Naive thymus-derived CD4-positive, alpha-beta T cell (primary cell): ENCODE measurements around the gene KRTAP4-1. TPM values are rescaled to one million over a fixed set of nuclear protein-coding genes. Genes with fewer than 3 reads are reported as not detected.
A peak's percentile ranks its signal among the peaks of the same experiment; 100 is the strongest.

ENCODE experiments used
- ATAC-seq: fragments of 150-1000 bp; cut with Tn5 transposase; 2 replicates; pipeline ENCODE4 v1.10.0; 2021; ENCODE audit warnings: mild to moderate bottlenecking, moderate library complexity
- CTCF ChIA-PET: fragments of 350-600 bp; sonication (Branson Sonifier 250); formaldehyde crosslinking; loops from one replicate; lab custom pipeline; 2021; ENCODE audit warnings: antibody characterized with exemption; lab: Charles Lee
- POLR2A ChIA-PET: fragments of 350-600 bp; sonication (Branson Sonifier 250); formaldehyde crosslinking; loops from one replicate; lab custom pipeline; 2021; ENCODE audit warnings: antibody characterized with exemption, inconsistent platforms; lab: Charles Lee
- DNase-seq, 9 donors: peaks; one replicate each; pipeline versions ENCODE4 v3.0.0 to v3.0.0-alpha.2; 2020 to 2022; ENCODE audit warnings: mixed read lengths in 1 of 9
- H3K27ac ChIP-seq: one replicate; pipeline ENCODE4 v1.7.0; 2013; ENCODE audit warnings: mild to moderate bottlenecking, low read depth, low read length, moderate library complexity
- H3K27me3 ChIP-seq, 2 donors: one replicate each; pipeline ENCODE4 v1.7.0; 2013; ENCODE audit warnings: low read length in 2 of 2, mild to moderate bottlenecking in 2 of 2, moderate library complexity in 2 of 2; ENCODE audit not compliant: control insufficient read depth in 2 of 2, insufficient read depth in 2 of 2
- H3K36me3 ChIP-seq, 3 experiments: 1 replicate in 2 of 3; 2 replicates in 1 of 3; pipeline ENCODE4 v1.7.0; 2013; ENCODE audit warnings: low read length in 3 of 3, mild to moderate bottlenecking in 3 of 3, moderate library complexity in 1 of 3; ENCODE audit not compliant: insufficient read depth in 3 of 3, control insufficient read depth in 2 of 3
- H3K4me1 ChIP-seq, 2 donors: one replicate each; pipeline ENCODE4 v1.7.0; 2013; ENCODE audit warnings: low read length in 2 of 2, mild to moderate bottlenecking in 2 of 2, moderate library complexity in 1 of 2; ENCODE audit not compliant: control insufficient read depth in 2 of 2, insufficient read depth in 2 of 2
- H3K4me3 ChIP-seq: 2 replicates; pipeline ENCODE4 v1.7.0; 2013; ENCODE audit warnings: mild to moderate bottlenecking, low read length
- H3K9me3 ChIP-seq, 3 experiments: 1 replicate in 2 of 3; 2 replicates in 1 of 3; pipeline ENCODE4 v1.7.0; 2013; ENCODE audit warnings: low read length in 3 of 3; ENCODE audit not compliant: control insufficient read depth in 2 of 3
- H3K27ac Mint-ChIP-seq, 9 donors: one replicate each; pipeline ENCODE4 v1.8.0; 2020 to 2022; ENCODE audit warnings: mixed read lengths in 9 of 9, mild to moderate bottlenecking in 8 of 9, moderate library complexity in 5 of 9, inconsistent platforms in 2 of 9
- H3K27me3 Mint-ChIP-seq, 5 donors: one replicate each; pipeline ENCODE4 v1.8.0; 2021 to 2022; ENCODE audit warnings: mixed read lengths in 5 of 5, mild to moderate bottlenecking in 1 of 5
- H3K36me3 Mint-ChIP-seq, 5 donors: one replicate each; pipeline ENCODE4 v1.8.0; 2020 to 2022; ENCODE audit warnings: mixed read lengths in 5 of 5, mild to moderate bottlenecking in 3 of 5, inconsistent platforms in 1 of 5
- H3K4me1 Mint-ChIP-seq, 7 donors: one replicate each; pipeline ENCODE4 v1.8.0; 2020 to 2022; ENCODE audit warnings: mixed read lengths in 7 of 7, mild to moderate bottlenecking in 3 of 7, inconsistent platforms in 1 of 7
- H3K4me3 Mint-ChIP-seq, 10 donors: one replicate each; pipeline ENCODE4 v1.8.0; 2020 to 2022; ENCODE audit warnings: mild to moderate bottlenecking in 10 of 10, mixed read lengths in 10 of 10, moderate library complexity in 6 of 10, inconsistent platforms in 2 of 10
- H3K9me3 Mint-ChIP-seq, 11 donors: one replicate each; pipeline ENCODE4 v1.8.0; 2020 to 2022; ENCODE audit warnings: mixed read lengths in 11 of 11, mild to moderate bottlenecking in 4 of 11, inconsistent platforms in 1 of 11, moderate library complexity in 1 of 11
- intact Hi-C, 2 donors: fragments of 100-400 bp; cut with micrococcal nuclease; formaldehyde crosslinking; loops; one replicate each; pipeline ENCODE4 v1.15.1; 2023
- polyA plus RNA-seq, 2 donors: library from polyadenylated mRNA; unstranded; fragments of 300-500 nt; fragmentation: Illumina TruSeq; gene quantifications; one replicate each; pipeline ENCODE4 v1.2.3, GENCODE V29; 2021
- total RNA-seq, 6 experiments: library from RNA in 5 of 6; stranded (reverse) in 5 of 6; gene quantifications; 1 replicate in 5 of 6; 2 replicates in 1 of 6; pipeline ENCODE4 v1.2.3 and lab custom pipeline; 2021 to 2026

KRTAP4-1 gene
- total and polyA plus RNA-seq, 7 experiments from 2014 or later = not detected

- Histone ChIP-seq H3K4me1 (no peaks in the 10 kb centered on the region), H3K27me3 (peaks cover 0 to 6% of the 10 kb centered on the region in 2 donors), H3K4me3 (no peak overlapping the region), H3K9me3 (no peaks in the 10 kb centered on the region), H3K27ac (no peak overlapping the region), H3K36me3 (no peaks in the 10 kb centered on the region)
- Mint-ChIP-seq H3K4me3 (no peak overlapping the region), H3K27ac (no peak overlapping the region), H3K4me1 (peaks cover 0 to 6% (median 0%) of the 10 kb centered on the region in 7 donors), H3K27me3 (peaks cover 0 to 11% (median 0%) of the 10 kb centered on the region in 5 donors), H3K36me3 (peaks cover 0 to 4% (median 0%) of the 10 kb centered on the region in 5 donors), H3K9me3 (peaks cover 0 to 9% (median 0%) of the 10 kb centered on the region in 11 donors)
- ChIA-PET POLR2A (no interaction called here), CTCF (no interaction called here)
- ATAC-seq (no peak), DNase-seq (no peak)
- intact Hi-C loops = no loop called here
Observed at GRCh38 chr17:41223821-41224220, 39.1 kb upstream of the KRTAP4-1 start.

GRCh38 chr17:41215681-41216080 is 31.0 kb upstream of the KRTAP4-1 start:
- Histone ChIP-seq H3K4me3 (no peak overlapping the region), H3K27me3 (peaks cover 0 to 5% of the 10 kb centered on the region in 2 donors), H3K4me1 (no peaks in the 10 kb centered on the region), H3K36me3 (no peaks in the 10 kb centered on the region), H3K27ac (no peak overlapping the region), H3K9me3 (no peaks in the 10 kb centered on the region)
- ATAC-seq = no peak
- peaks cover 0 to 9% (median 0%) of the 10 kb centered on the region in 11 donors for H3K9me3 Mint-ChIP-seq
- H3K36me3 Mint-ChIP-seq = peaks cover 0 to 4% (median 0%) of the 10 kb centered on the region in 5 donors
- peaks cover 0 to 13% (median 6%) of the 10 kb centered on the region in 7 donors for H3K4me1 Mint-ChIP-seq
- H3K27ac Mint-ChIP-seq = no peak overlapping the region
- ChIA-PET CTCF (interaction anchor here (0.6 to 1.2 kb wide), 2 partner anchors 14 to 106 kb away, joined by 3 read pairs; no protein-coding TSS in a partner anchor), POLR2A (interaction anchor here (0.6 kb wide), 1 partner anchor 1144 kb away, joined by 3 read pairs; no protein-coding TSS in a partner anchor)
- H3K4me3 Mint-ChIP-seq = no peak overlapping the region
- H3K27me3 Mint-ChIP-seq = peaks cover 0 to 15% (median 5%) of the 10 kb centered on the region in 5 donors
- intact Hi-C loops = no loop called here
- no peak for DNase-seq

- CTCF ChIA-PET = interaction anchor here (0.5 to 1.0 kb wide), 2 partner anchors 99 to 102 kb away, joined by 3 read pairs; no protein-coding TSS in a partner anchor
- Histone ChIP-seq H3K9me3 (no peaks in the 10 kb centered on the region), H3K36me3 (no peaks in the 10 kb centered on the region), H3K4me3 (no peak overlapping the region), H3K27ac (no peak overlapping the region), H3K4me1 (no peaks in the 10 kb centered on the region), H3K27me3 (peaks cover 0 to 5% of the 10 kb centered on the region in 2 donors)
- H3K9me3 Mint-ChIP-seq = peaks cover 0 to 6% (median 0%) of the 10 kb centered on the region in 11 donors
- ATAC-seq = no peak
- peak overlapping the region in 1 of 9 donors; percentile 36 for H3K27ac Mint-ChIP-seq
- no peaks in the 10 kb centered on the region for H3K36me3 Mint-ChIP-seq
- intact Hi-C loops = loop anchor here in 1 of 2 donors (5.0 kb wide), 1 partner anchor 110 kb away; no protein-coding TSS in a partner anchor
- POLR2A ChIA-PET = interaction anchor here (0.8 kb wide), 1 partner anchor 94 kb away, joined by 3 read pairs; no protein-coding TSS in a partner anchor
- H3K27me3 Mint-ChIP-seq = peaks cover 0 to 28% (median 15%) of the 10 kb centered on the region in 5 donors
- DNase-seq = no peak
- peaks cover 0 to 13% (median 6%) of the 10 kb centered on the region in 7 donors for H3K4me1 Mint-ChIP-seq
- no peak overlapping the region for H3K4me3 Mint-ChIP-seq
Observed at GRCh38 chr17:41212524-41213169, 27.9 kb upstream of the KRTAP4-1 start.

- no peak overlapping the region for H3K27ac Mint-ChIP-seq
- intact Hi-C loops = loop anchor here in 1 of 2 donors (5.0 kb wide), 1 partner anchor 110 kb away; no protein-coding TSS in a partner anchor
- Histone ChIP-seq H3K4me3 (no peak overlapping the region), H3K9me3 (no peaks in the 10 kb centered on the region), H3K27ac (no peak overlapping the region), H3K4me1 (no peaks in the 10 kb centered on the region), H3K36me3 (no peaks in the 10 kb centered on the region), H3K27me3 (peaks cover 0 to 5% of the 10 kb centered on the region in 2 donors)
- H3K4me1 Mint-ChIP-seq = peaks cover 0 to 13% (median 6%) of the 10 kb centered on the region in 7 donors
- DNase-seq = peak in 1 of 9 donors; percentile 1
- H3K9me3 Mint-ChIP-seq = peaks cover 0 to 6% (median 0%) of the 10 kb centered on the region in 11 donors
- ATAC-seq = no peak
- POLR2A ChIA-PET = interaction anchor here (0.8 kb wide), 1 partner anchor 95 kb away, joined by 3 read pairs; no protein-coding TSS in a partner anchor
- no peak overlapping the region for H3K4me3 Mint-ChIP-seq
- CTCF ChIA-PET = interaction anchor here (1.0 kb wide), 1 partner anchor 103 kb away, joined by 3 read pairs; no protein-coding TSS in a partner anchor
- no peaks in the 10 kb centered on the region for H3K36me3 Mint-ChIP-seq
- peaks cover 0 to 30% (median 12%) of the 10 kb centered on the region in 5 donors for H3K27me3 Mint-ChIP-seq
Observed at GRCh38 chr17:41211845-41212466, 27.2 kb upstream of the KRTAP4-1 start.

- Mint-ChIP-seq H3K4me3 (no peak overlapping the region), H3K27ac (peak overlapping the region in 2 of 9 donors; percentile 10 to 52), H3K36me3 (peaks cover 0 to 4% (median 0%) of the 10 kb centered on the region in 5 donors), H3K27me3 (peaks cover 0 to 4% (median 0%) of the 10 kb centered on the region in 5 donors), H3K4me1 (no peaks in the 10 kb centered on the region), H3K9me3 (peaks cover 0 to 8% (median 3%) of the 10 kb centered on the region in 11 donors)
- intact Hi-C loops = no loop called here
- Histone ChIP-seq H3K36me3 (no peaks in the 10 kb centered on the region), H3K27ac (no peak overlapping the region), H3K9me3 (no peaks in the 10 kb centered on the region), H3K4me3 (no peak overlapping the region), H3K27me3 (no peaks in the 10 kb centered on the region), H3K4me1 (no peaks in the 10 kb centered on the region)
- no peak for ATAC-seq
- ChIA-PET CTCF (no interaction called here), POLR2A (no interaction called here)
- DNase-seq = no peak
Observed at GRCh38 chr17:41199421-41200078, 14.8 kb upstream of the KRTAP4-1 start.

- intact Hi-C loops = no loop called here
- peaks cover 0 to 4% (median 0%) of the 10 kb centered on the region in 5 donors for H3K36me3 Mint-ChIP-seq
- no peak for DNase-seq
- Histone ChIP-seq H3K4me1 (no peaks in the 10 kb centered on the region), H3K27me3 (no peaks in the 10 kb centered on the region), H3K4me3 (no peak overlapping the region), H3K9me3 (no peaks in the 10 kb centered on the region), H3K27ac (no peak overlapping the region), H3K36me3 (no peaks in the 10 kb centered on the region)
- no peak overlapping the region for H3K27ac Mint-ChIP-seq
- POLR2A ChIA-PET = no interaction called here
- H3K9me3 Mint-ChIP-seq = peaks cover 0 to 10% (median 3%) of the 10 kb centered on the region in 11 donors
- no peak overlapping the region for H3K4me3 Mint-ChIP-seq
- no peak for ATAC-seq
- no peaks in the 10 kb centered on the region for H3K4me1 Mint-ChIP-seq
- H3K27me3 Mint-ChIP-seq = peaks cover 0 to 4% (median 1%) of the 10 kb centered on the region in 5 donors
- CTCF ChIA-PET = interaction anchor here (0.7 kb wide), 1 partner anchor 29 kb away, joined by 3 read pairs; no protein-coding TSS in a partner anchor
Observed at GRCh38 chr17:41196068-41196467, 11.4 kb upstream of the KRTAP4-1 start.
